Bronchial epithelial cell (primary cell): ENCODE measurements around the gene GGCT. TPM values are rescaled to one million over a fixed set of nuclear protein-coding genes. Genes with fewer than 3 reads are reported as not detected.

Source experiments
- DNase-seq: peaks from one replicate; pipeline ENCODE4 v3.0.0-alpha.2; 2010; ENCODE audit warnings: low read depth
- FAIRE-seq: peaks from 2 replicates; lab custom pipeline; 2011; peaks lifted over from hg19 to GRCh38; lab: Jason Lieb, UNC
- H3K27me3 ChIP-seq: 2 replicates; pipeline ENCODE4 v1.5.1; 2011; ENCODE audit warnings: low read length; ENCODE audit not compliant: control insufficient read depth, insufficient read depth
- H3K36me3 ChIP-seq: 2 replicates; pipeline ENCODE4 v1.5.1; 2011; ENCODE audit warnings: low read length; ENCODE audit not compliant: control insufficient read depth, insufficient read depth
- H3K4me3 ChIP-seq: 2 replicates; pipeline ENCODE4 v1.5.1; 2011; ENCODE audit warnings: mild to moderate bottlenecking, low read depth, low read length, control low read depth
- total RNA-seq: library from RNA; depleted of rRNA; stranded (reverse); fragments of >200 nt; gene quantifications from 2 replicates; pipeline ENCODE4 v1.2.1, GENCODE V29; 2014
- TF ChIP-seq, protein P1 (sequence below): IDR thresholded peaks from 2 replicates; pipeline ENCODE4 v1.5.1; 2011; ENCODE audit warnings: mild to moderate bottlenecking, moderate library complexity, low read length, control low read depth, inconsistent platforms; ENCODE audit not compliant: insufficient read depth, severe bottlenecking

Gene GGCT
- total RNA-seq, 1 donor from 2014 or later = 57.9 TPM

DNA sequence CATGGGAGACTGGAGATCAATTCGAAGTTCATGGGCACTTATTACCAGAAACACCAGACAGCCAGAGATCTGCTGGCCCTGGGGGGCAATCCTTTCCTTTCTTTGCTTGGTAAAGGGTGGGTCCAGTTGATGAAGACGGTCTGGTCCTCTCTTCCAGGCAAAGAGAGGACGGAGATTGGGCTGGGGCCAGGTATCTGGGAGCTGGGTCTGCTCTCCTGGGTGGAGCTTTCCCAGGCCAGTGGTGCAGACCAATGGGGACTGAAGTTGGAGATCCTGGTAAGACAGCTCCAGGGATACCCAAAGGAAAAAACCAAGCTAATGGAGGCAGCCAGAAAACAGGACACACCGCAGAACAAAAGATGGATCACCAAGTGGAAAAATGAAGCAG lies 44.4 kb downstream of the GGCT start:
- DNase-seq = no peak
- Histone ChIP-seq H3K36me3 (peaks cover 2% of the 10 kb centered on the region), H3K27me3 (no peaks in the 10 kb centered on the region), H3K4me3 (no peak overlapping the region)
- FAIRE-seq = no peak
- TF ChIP-seq, protein P1, sequence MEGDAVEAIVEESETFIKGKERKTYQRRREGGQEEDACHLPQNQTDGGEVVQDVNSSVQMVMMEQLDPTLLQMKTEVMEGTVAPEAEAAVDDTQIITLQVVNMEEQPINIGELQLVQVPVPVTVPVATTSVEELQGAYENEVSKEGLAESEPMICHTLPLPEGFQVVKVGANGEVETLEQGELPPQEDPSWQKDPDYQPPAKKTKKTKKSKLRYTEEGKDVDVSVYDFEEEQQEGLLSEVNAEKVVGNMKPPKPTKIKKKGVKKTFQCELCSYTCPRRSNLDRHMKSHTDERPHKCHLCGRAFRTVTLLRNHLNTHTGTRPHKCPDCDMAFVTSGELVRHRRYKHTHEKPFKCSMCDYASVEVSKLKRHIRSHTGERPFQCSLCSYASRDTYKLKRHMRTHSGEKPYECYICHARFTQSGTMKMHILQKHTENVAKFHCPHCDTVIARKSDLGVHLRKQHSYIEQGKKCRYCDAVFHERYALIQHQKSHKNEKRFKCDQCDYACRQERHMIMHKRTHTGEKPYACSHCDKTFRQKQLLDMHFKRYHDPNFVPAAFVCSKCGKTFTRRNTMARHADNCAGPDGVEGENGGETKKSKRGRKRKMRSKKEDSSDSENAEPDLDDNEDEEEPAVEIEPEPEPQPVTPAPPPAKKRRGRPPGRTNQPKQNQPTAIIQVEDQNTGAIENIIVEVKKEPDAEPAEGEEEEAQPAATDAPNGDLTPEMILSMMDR = no peak

DNA sequence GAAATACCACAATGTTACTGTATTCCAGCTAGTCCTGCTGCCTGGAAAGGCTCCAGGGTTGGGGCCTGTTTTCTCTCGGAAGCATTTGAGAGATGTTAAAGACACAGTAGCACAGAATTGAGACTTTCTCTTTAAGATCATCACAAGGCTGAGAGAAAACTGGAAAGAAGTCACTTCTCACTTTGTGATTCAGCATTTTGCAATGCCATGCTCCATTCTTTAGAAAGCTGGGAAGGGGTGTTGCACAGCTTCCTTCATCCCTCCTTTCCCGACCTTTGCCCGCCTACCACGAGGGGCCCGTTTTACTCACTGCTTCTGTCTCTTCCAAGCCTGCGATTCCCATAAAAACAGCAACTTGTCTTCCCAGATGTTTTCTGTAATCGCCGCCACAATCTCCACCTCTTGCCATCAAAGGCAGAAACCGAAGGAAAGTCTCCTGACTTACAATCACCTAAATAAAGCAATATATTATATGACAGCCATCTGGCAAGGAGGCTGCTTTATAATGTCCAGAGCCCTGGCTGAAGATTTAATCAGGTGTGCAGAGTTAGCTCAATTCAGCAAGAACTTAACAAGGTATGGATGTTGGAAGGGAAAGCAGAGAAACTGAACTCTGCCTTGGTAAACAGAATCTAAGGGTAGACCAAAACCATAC lies 44.9 kb downstream of the GGCT start:
- FAIRE-seq (no peak), DNase-seq (no peak)
- TF ChIP-seq, protein P1 = no peak
- H3K27me3 ChIP-seq = no peaks in the 10 kb centered on the region
- no peak overlapping the region for H3K4me3 ChIP-seq
- peaks cover 6% of the 10 kb centered on the region for H3K36me3 ChIP-seq

DNA sequence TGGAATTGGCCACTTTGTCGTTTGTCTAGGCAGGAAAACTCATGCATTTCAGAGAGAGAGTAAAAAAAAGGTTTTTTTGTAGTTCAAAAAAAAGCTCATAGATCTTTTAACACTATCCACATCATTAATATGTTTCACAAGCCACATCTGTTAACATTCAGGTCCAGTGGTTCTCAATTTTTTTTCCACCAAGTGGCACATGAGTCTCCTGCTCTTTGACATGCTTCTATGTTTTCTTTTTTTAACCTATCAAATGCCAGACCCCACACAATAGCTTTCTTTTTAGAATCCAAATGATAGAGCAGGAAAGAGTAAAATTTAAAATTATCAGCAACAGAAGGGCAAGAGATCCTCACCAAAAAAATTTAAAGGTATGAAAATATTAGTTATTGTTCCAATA lies 46.3 kb downstream of the GGCT start:
- FAIRE-seq = no peak
- TF ChIP-seq, protein P1 = no peak
- Histone ChIP-seq H3K4me3 (no peak overlapping the region), H3K36me3 (peaks cover 8% of the 10 kb centered on the region), H3K27me3 (no peaks in the 10 kb centered on the region)
- DNase-seq = no peak

GRCh38 chr7:30453921-30454320 lies 50.7 kb downstream of the GGCT start:
- peak; percentile 81 for FAIRE-seq

DNA sequence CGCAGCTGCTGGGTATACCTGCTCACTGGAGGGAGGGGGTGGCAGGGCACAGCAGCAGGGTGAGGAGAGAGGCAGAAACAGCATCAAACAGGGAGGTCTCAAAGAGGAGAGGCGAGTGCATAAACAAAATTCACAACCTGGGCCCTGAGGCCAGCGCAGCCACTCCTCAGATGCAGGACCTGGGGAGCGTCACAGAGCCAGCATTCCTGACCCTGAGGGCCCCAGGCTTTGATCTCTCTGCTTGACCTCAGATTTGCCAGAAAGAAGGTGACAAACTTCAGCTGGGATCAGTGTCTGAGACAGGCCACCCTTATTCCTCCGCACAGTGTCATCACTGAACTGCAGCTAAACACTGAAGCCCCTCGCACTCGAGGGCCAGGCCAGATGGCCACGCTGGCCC lies 51.6 kb downstream of the GGCT start:
- DNase-seq (no peak), FAIRE-seq (no peak)
- no peaks in the 10 kb centered on the region for H3K27me3 ChIP-seq
- no peak overlapping the region for H3K4me3 ChIP-seq
- TF ChIP-seq, protein P1 = no peak
- H3K36me3 ChIP-seq = peaks cover 20% of the 10 kb centered on the region

More at GRCh38 chr7:30453921-30454320, 50.7 kb downstream of the GGCT start:
- TF ChIP-seq, protein P1 = no peak
- DNase-seq = no peak
- no peak overlapping the region for H3K4me3 ChIP-seq
- H3K36me3 ChIP-seq = peaks cover 20% of the 10 kb centered on the region
- no peaks in the 10 kb centered on the region for H3K27me3 ChIP-seq
